Trophoblast cell (in vitro differentiated cells and primary cell): ENCODE data around the gene THAP4.
A peak's percentile ranks its signal among the peaks of the same experiment; 100 is the strongest.

Experiments used
- DNase-seq, 2 donors: peaks; one replicate each; pipeline ENCODE4 v3.0.0-alpha.2; 2016
- H2AFZ ChIP-seq: 2 replicates; pipeline ENCODE4 v1.6.1; 2013; ENCODE audit warnings: low read length, moderate library complexity, mild to moderate bottlenecking; ENCODE audit not compliant: insufficient read depth, poor library complexity
- H2AK5ac ChIP-seq: 2 replicates; pipeline ENCODE4 v1.6.1; 2013; ENCODE audit warnings: mild to moderate bottlenecking, low read length
- H2BK120ac ChIP-seq: 2 replicates; pipeline ENCODE4 v1.6.1; 2013; ENCODE audit warnings: low read length, mild to moderate bottlenecking, moderate library complexity; ENCODE audit not compliant: insufficient read depth, poor library complexity
- H2BK12ac ChIP-seq: 2 replicates; pipeline ENCODE4 v1.6.1; 2013; ENCODE audit warnings: mild to moderate bottlenecking, low read length, moderate library complexity
- H2BK5ac ChIP-seq: 2 replicates; pipeline ENCODE4 v1.6.1; 2013; ENCODE audit warnings: low read length, low read depth, moderate library complexity, mild to moderate bottlenecking; ENCODE audit not compliant: poor library complexity
- H3K14ac ChIP-seq: 2 replicates; pipeline ENCODE4 v1.6.1; 2013; ENCODE audit warnings: mild to moderate bottlenecking, low read length
- H3K18ac ChIP-seq: 2 replicates; pipeline ENCODE4 v1.6.1; 2013; ENCODE audit warnings: mild to moderate bottlenecking, low read length
- H3K23ac ChIP-seq: 2 replicates; pipeline ENCODE4 v1.6.1; 2013; ENCODE audit warnings: low read length
- H3K27ac ChIP-seq: 2 replicates; pipeline ENCODE4 v1.5.1; 2013; ENCODE audit warnings: low read depth, mild to moderate bottlenecking, inconsistent platforms, low read length, moderate library complexity
- H3K27me3 ChIP-seq: 2 replicates; pipeline ENCODE4 v1.6.1; 2013; ENCODE audit warnings: inconsistent platforms, mild to moderate bottlenecking, low read length, moderate library complexity; ENCODE audit not compliant: insufficient read depth
- H3K36me3 ChIP-seq, 2 experiments: 1 replicate in 1 of 2; 2 replicates in 1 of 2; pipeline ENCODE4 v1.6.1; 2013; ENCODE audit warnings: low read length in 2 of 2, mild to moderate bottlenecking in 2 of 2, moderate library complexity in 1 of 2; ENCODE audit not compliant: insufficient read depth in 2 of 2, control insufficient read depth in 1 of 2
- H3K4ac ChIP-seq: 2 replicates; pipeline ENCODE4 v1.6.1; 2013; ENCODE audit warnings: low read depth, mild to moderate bottlenecking, low read length, moderate library complexity
- H3K4me1 ChIP-seq, 2 experiments: 1 replicate in 1 of 2; 2 replicates in 1 of 2; pipeline ENCODE4 v1.6.1; 2013; ENCODE audit warnings: low read length in 2 of 2, mild to moderate bottlenecking in 2 of 2, moderate library complexity in 1 of 2; ENCODE audit not compliant: insufficient read depth in 2 of 2, control insufficient read depth in 1 of 2
- H3K4me2 ChIP-seq: 2 replicates; pipeline ENCODE4 v1.6.1; 2013; ENCODE audit warnings: inconsistent platforms, mild to moderate bottlenecking, low read length, moderate library complexity
- H3K4me3 ChIP-seq: 2 replicates; pipeline ENCODE4 v1.5.1; 2013; ENCODE audit warnings: mild to moderate bottlenecking, low read depth, low read length, inconsistent platforms
- H3K79me1 ChIP-seq: one replicate; pipeline ENCODE4 v1.6.1; 2013; ENCODE audit warnings: low read length
- H3K79me2 ChIP-seq: 2 replicates; pipeline ENCODE4 v1.6.1; 2013; ENCODE audit warnings: low read length, mild to moderate bottlenecking; ENCODE audit not compliant: control insufficient read depth, insufficient read depth, poor library complexity
- H3K9ac ChIP-seq: 2 replicates; pipeline ENCODE4 v1.6.1; 2013; ENCODE audit warnings: mild to moderate bottlenecking, low read length
- H3K9me3 ChIP-seq: 2 replicates; pipeline ENCODE4 v1.6.1; 2013; ENCODE audit warnings: low read depth, mild to moderate bottlenecking, control low read depth, inconsistent platforms, low read length; ENCODE audit not compliant: insufficient read depth
- H4K12ac ChIP-seq: 2 replicates; pipeline ENCODE4 v1.6.1; 2013; ENCODE audit warnings: low read depth, mild to moderate bottlenecking, low read length, moderate library complexity
- H4K8ac ChIP-seq: 2 replicates; pipeline ENCODE4 v1.6.1; 2013; ENCODE audit warnings: low read depth, mild to moderate bottlenecking, low read length, moderate library complexity
- H4K91ac ChIP-seq: one replicate; pipeline ENCODE4 v1.6.1; 2013; ENCODE audit warnings: low read depth, mild to moderate bottlenecking, low read length, moderate library complexity
- whole genome bisulfite sequencing: extraction: QIAGEN DNeasy Blood & Tissue Kit; methylation state at CpG from one replicate; pipeline ENCODE4 v1.1.7; 2013; ENCODE audit warnings: missing lambda C conversion rate; ENCODE audit not compliant: insufficient read length, insufficient coverage; ENCODE audit errors: extremely low coverage; 5-methylcytosine and 5-hydroxymethylcytosine counted together

The THAP4 gene

GRCh38 chr2:241547781-241548450 lies 89.0 kb downstream of the THAP4 start:
- Histone ChIP-seq H3K4me3 (no peak overlapping the region), H3K9me3 (peaks cover 7% of the 10 kb centered on the region), H3K36me3 (peaks cover 0 to 2% of the 10 kb centered on the region in 2 experiments), H4K91ac (peak overlapping the region; percentile 69), H4K8ac (no peak overlapping the region), H3K27me3 (no peaks in the 10 kb centered on the region), H3K14ac (peak overlapping the region; percentile 13), H3K27ac (peak overlapping the region; percentile 15), H3K79me1 (peaks cover 12% of the 10 kb centered on the region), H4K12ac (no peak overlapping the region), H3K4ac (no peak overlapping the region), H2AFZ (no peak overlapping the region), H3K18ac (no peak overlapping the region), H2BK5ac (no peak overlapping the region), H2BK120ac (peak overlapping the region; percentile 44), H3K4me1 (peaks cover 27 to 33% of the 10 kb centered on the region in 2 experiments), H3K79me2 (peaks cover 2% of the 10 kb centered on the region), H3K4me2 (no peak overlapping the region), H2AK5ac (peak overlapping the region; percentile 73), H3K23ac (no peak overlapping the region), H2BK12ac (peak overlapping the region; percentile 50), H3K9ac (no peak overlapping the region)
- WGBS, result no CpG with 5 or more reads among the region's 16 CpGs
- DNase-seq, result no peak

GRCh38 chr2:241546771-241547498 lies 90.0 kb downstream of the THAP4 start:
- peak overlapping the region; percentile 71 for H2BK5ac ChIP-seq
- no CpG with 5 or more reads among the region's 25 CpGs for WGBS
- H4K8ac ChIP-seq, result peak overlapping the region; percentile 78
- peak; percentile 30 to 40 for DNase-seq
- H4K12ac ChIP-seq, result peak overlapping the region; percentile 64
- H3K4ac ChIP-seq, result peak overlapping the region; percentile 66
- H3K4me2 ChIP-seq, result peak overlapping the region; percentile 1
- H3K4me3 ChIP-seq, result no peak overlapping the region
- H3K27ac ChIP-seq, result peak overlapping the region; percentile 83
- peak overlapping the region; percentile 94 for H2AK5ac ChIP-seq
- H3K9ac ChIP-seq, result no peak overlapping the region
- H2BK120ac ChIP-seq, result peak overlapping the region; percentile 79
- peaks cover 0 to 2% of the 10 kb centered on the region in 2 experiments for H3K36me3 ChIP-seq
- peak overlapping the region; percentile 92 for H4K91ac ChIP-seq
- H3K4me1 ChIP-seq, result peaks cover 19 to 24% of the 10 kb centered on the region in 2 experiments
- H3K79me1 ChIP-seq, result peaks cover 12% of the 10 kb centered on the region
- peaks cover 7% of the 10 kb centered on the region for H3K9me3 ChIP-seq
- H3K18ac ChIP-seq, result peak overlapping the region; percentile 89
- H2AFZ ChIP-seq, result peak overlapping the region; percentile 67
- peak overlapping the region; percentile 94 for H2BK12ac ChIP-seq
- peaks cover 2% of the 10 kb centered on the region for H3K79me2 ChIP-seq
- peak overlapping the region; percentile 83 for H3K14ac ChIP-seq
- peaks cover 4% of the 10 kb centered on the region for H3K27me3 ChIP-seq
- H3K23ac ChIP-seq, result no peak overlapping the region

GRCh38 chr2:241545523-241546473 lies 91.2 kb downstream of the THAP4 start:
- H3K9ac ChIP-seq, result no peak overlapping the region
- no peak overlapping the region for H3K23ac ChIP-seq
- no CpG with 5 or more reads among the region's 12 CpGs for WGBS
- H3K18ac ChIP-seq, result no peak overlapping the region
- H3K4me3 ChIP-seq, result no peak overlapping the region
- no peak overlapping the region for H2BK120ac ChIP-seq
- H3K14ac ChIP-seq, result no peak overlapping the region
- no peak overlapping the region for H3K4ac ChIP-seq
- H3K36me3 ChIP-seq, result peaks cover 0 to 2% of the 10 kb centered on the region in 2 experiments
- peak overlapping the region; percentile 53 for H2AK5ac ChIP-seq
- H2BK5ac ChIP-seq, result no peak overlapping the region
- H3K27me3 ChIP-seq, result peaks cover 12% of the 10 kb centered on the region
- H3K4me2 ChIP-seq, result no peak overlapping the region
- no peak overlapping the region for H4K8ac ChIP-seq
- peak overlapping the region; percentile 0 for H2BK12ac ChIP-seq
- peak overlapping the region; percentile 23 for H2AFZ ChIP-seq
- peaks cover 25 to 33% of the 10 kb centered on the region in 2 experiments for H3K4me1 ChIP-seq
- no peak overlapping the region for H4K91ac ChIP-seq
- H3K9me3 ChIP-seq, result peaks cover 7% of the 10 kb centered on the region
- peaks cover 13% of the 10 kb centered on the region for H3K79me1 ChIP-seq
- no peak overlapping the region for H4K12ac ChIP-seq
- DNase-seq, result no peak
- peaks cover 2% of the 10 kb centered on the region for H3K79me2 ChIP-seq
- H3K27ac ChIP-seq, result no peak overlapping the region

GRCh38 chr2:241545106-241545505 lies 91.9 kb downstream of the THAP4 start:
- no peak overlapping the region for H3K9ac ChIP-seq
- H3K79me1 ChIP-seq, result peaks cover 14% of the 10 kb centered on the region
- H3K4ac ChIP-seq, result no peak overlapping the region
- peaks cover 31 to 38% of the 10 kb centered on the region in 2 experiments for H3K4me1 ChIP-seq
- H2BK120ac ChIP-seq, result no peak overlapping the region
- no peak overlapping the region for H3K4me3 ChIP-seq
- H4K8ac ChIP-seq, result no peak overlapping the region
- H3K23ac ChIP-seq, result no peak overlapping the region
- peaks cover 2% of the 10 kb centered on the region for H3K79me2 ChIP-seq
- H2AFZ ChIP-seq, result no peak overlapping the region
- H4K12ac ChIP-seq, result no peak overlapping the region
- no peak for DNase-seq
- H2BK5ac ChIP-seq, result no peak overlapping the region
- no peak overlapping the region for H2BK12ac ChIP-seq
- H3K4me2 ChIP-seq, result no peak overlapping the region
- H2AK5ac ChIP-seq, result no peak overlapping the region
- no peak overlapping the region for H4K91ac ChIP-seq
- H3K18ac ChIP-seq, result no peak overlapping the region
- H3K36me3 ChIP-seq, result peaks cover 0 to 2% of the 10 kb centered on the region in 2 experiments
- H3K9me3 ChIP-seq, result peaks cover 7% of the 10 kb centered on the region
- no CpG with 5 or more reads among the region's 10 CpGs for WGBS
- H3K14ac ChIP-seq, result no peak overlapping the region
- H3K27ac ChIP-seq, result no peak overlapping the region
- peaks cover 12% of the 10 kb centered on the region for H3K27me3 ChIP-seq
